ENCODE measurements around the gene LRRN3. TPM values are rescaled to one million over a fixed set of nuclear protein-coding genes. Genes with fewer than 3 reads are reported as not detected.

Gene LRRN3
- total RNA-seq, 4 donors from 2014 or later, result 0.39 to 1.3 (median 0.61) TPM

DNA sequence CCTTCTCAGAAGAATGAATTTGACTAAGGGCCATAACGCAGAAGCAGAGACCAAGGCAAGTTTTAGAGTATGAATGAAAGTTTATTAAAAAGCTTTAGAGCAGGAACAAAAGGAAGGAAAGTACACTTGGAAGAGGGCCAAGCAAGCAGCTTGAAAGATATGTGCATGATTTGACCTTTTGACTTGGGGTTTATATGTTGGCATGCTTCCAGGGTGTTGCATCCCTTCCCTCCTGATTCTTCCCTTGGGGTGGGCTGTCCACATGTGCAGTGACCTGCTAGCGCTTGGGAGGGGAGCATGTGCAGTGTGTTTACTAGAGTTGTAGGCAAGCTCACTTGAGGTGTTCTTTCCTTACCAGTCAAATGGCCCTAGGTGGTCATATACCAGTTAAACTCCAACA is 37.9 kb upstream of the LRRN3 start:
- H3K27ac ChIP-seq (replicated peaks in 1 of 4), result no peak overlapping the region
- H3K36me3 ChIP-seq, result no peaks in the 10 kb centered on the region
- intact Hi-C loops (cut with DNase I), result no loop called here
- no peaks in the 10 kb centered on the region for H3K4me1 ChIP-seq
- H3K9me3 ChIP-seq, result no peaks in the 10 kb centered on the region
- no peak for DNase-seq (ENCODE audit: extremely low spot score)
- TF ChIP-seq POLR2AphosphoS5 (IDR thresholded peaks at IDR 0.05) (no peak), POLR2A (IDR thresholded peaks at IDR 0.05; ENCODE audit: low read depth) (no peak), EP300 (IDR thresholded peaks at IDR 0.05) (no peak)
- TF ChIP-seq, protein P1, sequence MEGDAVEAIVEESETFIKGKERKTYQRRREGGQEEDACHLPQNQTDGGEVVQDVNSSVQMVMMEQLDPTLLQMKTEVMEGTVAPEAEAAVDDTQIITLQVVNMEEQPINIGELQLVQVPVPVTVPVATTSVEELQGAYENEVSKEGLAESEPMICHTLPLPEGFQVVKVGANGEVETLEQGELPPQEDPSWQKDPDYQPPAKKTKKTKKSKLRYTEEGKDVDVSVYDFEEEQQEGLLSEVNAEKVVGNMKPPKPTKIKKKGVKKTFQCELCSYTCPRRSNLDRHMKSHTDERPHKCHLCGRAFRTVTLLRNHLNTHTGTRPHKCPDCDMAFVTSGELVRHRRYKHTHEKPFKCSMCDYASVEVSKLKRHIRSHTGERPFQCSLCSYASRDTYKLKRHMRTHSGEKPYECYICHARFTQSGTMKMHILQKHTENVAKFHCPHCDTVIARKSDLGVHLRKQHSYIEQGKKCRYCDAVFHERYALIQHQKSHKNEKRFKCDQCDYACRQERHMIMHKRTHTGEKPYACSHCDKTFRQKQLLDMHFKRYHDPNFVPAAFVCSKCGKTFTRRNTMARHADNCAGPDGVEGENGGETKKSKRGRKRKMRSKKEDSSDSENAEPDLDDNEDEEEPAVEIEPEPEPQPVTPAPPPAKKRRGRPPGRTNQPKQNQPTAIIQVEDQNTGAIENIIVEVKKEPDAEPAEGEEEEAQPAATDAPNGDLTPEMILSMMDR (IDR thresholded peaks at IDR 0.05), result no peak
- H3K4me3 ChIP-seq, result no peak overlapping the region
- H3K27me3 ChIP-seq, result no peaks in the 10 kb centered on the region
- WGBS, result 96% methylated on average over 2 of the region's 2 CpGs

DNA sequence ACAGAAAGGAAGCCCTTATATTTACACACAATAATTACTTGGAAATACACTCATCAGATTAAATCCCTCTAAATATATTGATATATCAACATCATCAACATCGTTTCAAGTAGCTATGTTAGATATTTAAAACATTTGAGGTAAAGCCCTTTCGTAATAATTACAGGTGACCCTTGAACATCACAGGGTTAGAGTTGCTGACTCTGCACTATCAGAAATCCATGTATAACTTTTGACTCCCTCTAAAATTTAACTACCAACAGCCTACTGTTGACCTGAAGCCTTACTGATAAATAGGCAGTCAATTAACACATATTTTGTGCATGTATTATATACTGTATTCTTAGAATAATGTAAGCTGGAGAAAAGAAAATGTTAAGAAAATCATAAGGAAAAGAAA is 34.6 kb upstream of the LRRN3 start:
- H3K4me3 ChIP-seq, result no peak overlapping the region
- intact Hi-C loops (cut with DNase I), result no loop called here

DNA sequence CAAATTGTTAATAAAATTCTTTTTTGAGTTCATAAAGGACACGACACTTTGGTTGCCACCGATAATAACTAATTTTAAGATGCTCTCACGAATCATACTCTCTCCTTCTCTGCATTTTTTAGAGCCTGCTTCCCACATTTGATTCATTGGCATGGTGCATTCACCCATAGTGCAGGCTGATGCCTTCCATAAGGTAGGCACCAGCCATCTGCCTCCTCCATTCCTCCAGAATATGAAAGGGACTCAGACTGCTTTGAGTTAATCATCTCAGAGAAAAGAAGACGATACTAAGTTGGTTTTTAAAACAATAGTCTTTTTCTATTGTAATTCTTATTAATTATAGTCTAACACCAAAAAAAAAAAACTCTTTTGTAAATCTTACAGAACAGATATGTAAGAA is 33.9 kb upstream of the LRRN3 start:
- TF ChIP-seq POLR2AphosphoS5 (IDR thresholded peaks at IDR 0.05) (no peak), POLR2A (IDR thresholded peaks at IDR 0.05; ENCODE audit: low read depth) (no peak), EP300 (IDR thresholded peaks at IDR 0.05) (no peak)
- TF ChIP-seq, protein P1 (IDR thresholded peaks at IDR 0.05), result no peak
- H3K4me1 ChIP-seq, result no peaks in the 10 kb centered on the region
- H3K36me3 ChIP-seq, result no peaks in the 10 kb centered on the region
- WGBS, result 91% methylated on average over 4 of the region's 4 CpGs
- intact Hi-C loops (cut with DNase I), result no loop called here
- no peaks in the 10 kb centered on the region for H3K27me3 ChIP-seq
- no peak for DNase-seq (ENCODE audit: extremely low spot score)
- H3K9me3 ChIP-seq, result no peaks in the 10 kb centered on the region
- H3K4me3 ChIP-seq, result no peak overlapping the region
- H3K27ac ChIP-seq (replicated peaks in 1 of 4), result no peak overlapping the region

More for the DNA sequence above, 34.6 kb upstream of the LRRN3 start:
- Histone ChIP-seq H3K36me3 (no peaks in the 10 kb centered on the region), H3K27me3 (no peaks in the 10 kb centered on the region), H3K27ac (replicated peaks in 1 of 4) (no peak overlapping the region), H3K4me1 (no peaks in the 10 kb centered on the region), H3K9me3 (no peaks in the 10 kb centered on the region)
- TF ChIP-seq POLR2AphosphoS5 (IDR thresholded peaks at IDR 0.05) (no peak), EP300 (IDR thresholded peaks at IDR 0.05) (no peak), POLR2A (IDR thresholded peaks at IDR 0.05; ENCODE audit: low read depth) (no peak)
- TF ChIP-seq, protein P1 (IDR thresholded peaks at IDR 0.05), result no peak
- no peak for DNase-seq (ENCODE audit: extremely low spot score)
- 92% methylated on average over 2 of the region's 2 CpGs for WGBS

DNA sequence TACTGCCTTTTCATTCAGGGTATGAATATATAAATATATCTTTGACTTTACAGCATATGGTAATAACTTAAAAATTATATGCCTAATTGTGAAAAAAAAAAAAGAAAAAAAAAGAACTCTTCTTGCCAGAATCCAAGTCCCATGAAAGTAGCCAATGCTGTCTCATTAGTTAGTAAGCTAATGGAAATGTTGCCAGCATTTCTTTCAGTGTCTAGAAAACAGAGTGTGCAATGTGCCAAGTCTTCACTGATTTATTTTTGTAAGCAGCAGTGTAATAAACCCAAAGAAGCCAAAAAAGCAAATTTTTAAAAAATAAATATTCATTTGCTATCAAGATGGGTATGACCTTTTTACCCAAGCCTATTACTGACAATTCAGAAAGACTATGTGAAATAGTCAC is 31.1 kb upstream of the LRRN3 start:
- no peaks in the 10 kb centered on the region for H3K27me3 ChIP-seq
- H3K4me1 ChIP-seq, result no peaks in the 10 kb centered on the region
- TF ChIP-seq POLR2AphosphoS5 (IDR thresholded peaks at IDR 0.05) (no peak), EP300 (IDR thresholded peaks at IDR 0.05) (no peak), POLR2A (IDR thresholded peaks at IDR 0.05; ENCODE audit: low read depth) (no peak)
- TF ChIP-seq, protein P1 (IDR thresholded peaks at IDR 0.05), result no peak
- H3K9me3 ChIP-seq, result no peaks in the 10 kb centered on the region
- intact Hi-C loops (cut with DNase I), result no loop called here
- no peak overlapping the region for H3K27ac ChIP-seq (replicated peaks in 1 of 4)
- no peak overlapping the region for H3K4me3 ChIP-seq
- DNase-seq (ENCODE audit: extremely low spot score), result no peak
- no peaks in the 10 kb centered on the region for H3K36me3 ChIP-seq

DNA sequence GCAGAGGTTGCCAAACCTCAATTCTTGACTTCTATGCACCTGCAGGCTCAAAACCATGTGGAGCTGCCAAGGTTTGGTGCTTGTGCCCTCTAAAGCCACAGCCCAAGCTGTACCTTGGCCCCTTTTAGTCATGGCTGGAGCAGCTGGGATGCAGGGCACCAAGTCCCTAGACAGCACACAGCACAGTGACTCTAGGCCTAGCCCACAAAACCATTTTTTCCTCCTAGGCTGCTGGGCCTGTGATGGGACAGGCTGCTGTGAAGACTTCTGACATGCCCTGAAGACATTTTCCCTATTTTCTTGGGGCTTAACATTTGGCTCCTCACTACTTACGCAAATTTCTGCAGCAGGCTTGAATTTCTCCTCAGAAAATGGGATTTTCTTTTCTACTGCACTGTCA is 27.8 kb upstream of the LRRN3 start:
- no peaks in the 10 kb centered on the region for H3K4me1 ChIP-seq
- H3K36me3 ChIP-seq, result no peaks in the 10 kb centered on the region
- no peak for DNase-seq (ENCODE audit: extremely low spot score)
- H3K9me3 ChIP-seq, result no peaks in the 10 kb centered on the region
- H3K27ac ChIP-seq (replicated peaks in 1 of 4), result no peak overlapping the region
- no peak for TF ChIP-seq EP300 (IDR thresholded peaks at IDR 0.05)
- TF ChIP-seq POLR2AphosphoS5 (IDR thresholded peaks at IDR 0.05), result no peak
- intact Hi-C loops (cut with DNase I), result no loop called here
- no peaks in the 10 kb centered on the region for H3K27me3 ChIP-seq
- no peak overlapping the region for H3K4me3 ChIP-seq
- 90% methylated on average over 1 of the region's 1 CpG for WGBS

All from esophagus muscularis mucosa (tissue), 4 donors.